Stimulated activated CD4-positive, alpha-beta T cell treated with anti-CD3 and anti-CD28 coated beads, Interleukin-12 subunit alpha, Interleukin-12 subunit beta, amount 100 ng/mL, for 4 hours (primary cell): Measurements from ENCODE around the gene TRMT10B.
"Not testable (repeated sequence)": the region's sequence is repeated elsewhere in the genome, so short reads cannot be mapped to it uniquely, and the experiment has no call there.

Experiments
- DNase-seq: peaks from one replicate; pipeline ENCODE4 v3.0.0-alpha.2; 2020

The TRMT10B gene

DNA sequence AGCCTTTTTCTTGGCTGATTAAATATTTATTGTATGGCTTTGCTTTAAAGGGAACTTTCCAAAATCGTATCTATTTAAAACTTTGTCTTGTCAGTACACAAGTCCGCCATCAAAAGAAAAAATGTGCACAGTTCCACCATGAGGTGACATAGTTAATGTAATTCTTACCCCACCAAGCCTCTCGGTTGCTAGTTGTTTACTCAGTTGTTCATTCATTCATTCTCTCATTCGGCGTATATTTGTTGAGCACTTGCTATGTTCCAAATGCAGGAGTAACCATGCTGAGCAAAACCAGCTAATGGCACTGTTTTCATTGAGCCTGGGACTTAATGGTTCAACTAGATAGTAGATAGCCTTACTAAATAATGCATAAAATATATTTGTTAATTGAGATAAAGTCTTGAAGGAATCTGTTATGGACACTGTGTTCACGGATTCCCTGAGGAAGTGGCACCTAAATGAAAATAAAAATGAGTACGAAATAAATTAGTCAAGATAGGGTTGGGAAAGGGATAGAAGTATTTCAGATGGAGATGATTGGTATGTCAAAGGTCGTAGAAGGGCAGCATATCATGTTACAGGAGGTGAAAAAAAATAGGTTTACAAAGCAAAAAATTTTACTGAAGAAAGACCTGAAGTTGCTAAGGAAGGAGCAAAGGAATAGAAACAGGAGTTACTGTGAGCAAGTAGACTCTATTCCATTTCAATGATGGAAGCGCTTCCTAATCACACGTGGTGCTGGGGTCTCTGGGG lies 48.5 kb downstream of the TRMT10B start:
- no peak for DNase-seq

GRCh38 chr9:37806271-37806670 lies 52.7 kb downstream of the TRMT10B start:
- no peak for DNase-seq

- DNase-seq: not testable (repeated sequence)
Measured at GRCh38 chr9:37809676-37810075, 56.1 kb downstream of the TRMT10B start.

DNA sequence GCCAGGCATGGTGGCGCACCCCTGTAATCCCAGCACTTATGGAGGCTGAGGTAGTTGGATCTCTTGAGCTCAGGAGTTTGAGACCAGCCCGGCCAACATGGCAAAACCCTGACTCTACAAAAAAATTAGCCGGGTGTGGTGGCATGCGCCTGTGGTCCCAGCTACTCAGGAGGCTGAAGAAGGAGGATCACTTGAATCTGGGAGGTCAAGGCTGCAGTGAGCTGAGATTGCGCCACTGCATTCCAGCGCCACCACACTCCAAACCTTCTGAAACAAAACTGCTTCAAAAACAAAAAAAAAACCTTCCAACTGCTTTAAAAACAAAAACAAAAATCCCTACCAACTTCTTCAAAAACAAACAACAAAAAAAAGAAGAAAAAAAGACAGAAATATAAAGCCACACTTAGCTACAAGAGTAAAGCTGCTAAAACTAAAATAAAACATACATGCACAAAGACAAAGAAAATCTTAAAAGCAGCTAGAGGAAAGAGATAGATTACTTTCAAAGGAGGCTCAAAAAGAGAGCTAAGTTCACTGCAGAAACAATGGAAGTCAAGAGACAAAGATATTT lies 58.4 kb downstream of the TRMT10B start:
- no peak for DNase-seq

- DNase-seq: no peak
Measured at GRCh38 chr9:37812773-37813379, 59.3 kb downstream of the TRMT10B start.

- DNase-seq: no peak
Measured at GRCh38 chr9:37818849-37819248, 65.2 kb downstream of the TRMT10B start.

- no peak for DNase-seq
Measured at GRCh38 chr9:37820142-37820541, 66.5 kb downstream of the TRMT10B start.

DNA sequence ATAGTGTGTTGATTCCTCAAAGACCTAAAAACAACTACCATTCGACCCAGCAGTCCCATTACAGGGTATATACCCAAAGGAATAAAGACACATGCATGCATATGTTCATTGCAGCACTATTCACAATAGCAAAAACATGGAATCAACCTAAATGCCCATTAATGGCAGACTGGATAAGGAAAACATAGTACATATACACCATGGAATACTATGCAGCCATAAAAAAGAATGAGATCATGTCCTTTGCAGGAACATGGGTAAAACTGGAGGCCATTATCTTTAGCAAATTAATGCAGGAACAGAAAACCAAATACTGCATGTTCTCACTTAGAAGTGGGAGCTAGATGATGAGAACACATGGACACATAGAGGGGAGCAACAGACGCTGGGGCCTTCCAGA lies 71.6 kb downstream of the TRMT10B start:
- DNase-seq: not testable (repeated sequence)

GRCh38 chr9:37827483-37828165 lies 74.0 kb downstream of the TRMT10B start:
- no peak for DNase-seq
